Mucosa of rectum (tissue), 2 donors: ENCODE measurements around the gene ZNF430.
A peak's percentile ranks its signal among the peaks of the same experiment; 100 is the strongest.
"Not testable (repeated sequence)": the region's sequence is repeated elsewhere in the genome, so short reads cannot be mapped to it uniquely, and the experiment has no call there.

Experiments used
- H3K27ac ChIP-seq, 2 donors: one replicate each; pipeline ENCODE4 v1.7.0; 2013; ENCODE audit warnings: inconsistent platforms in 2 of 2, low read depth in 2 of 2, low read length in 2 of 2
- H3K27me3 ChIP-seq, 2 donors: one replicate each; pipeline ENCODE4 v1.7.0; 2013; ENCODE audit warnings: low read length in 2 of 2; ENCODE audit not compliant: control insufficient read depth in 2 of 2, insufficient read depth in 2 of 2
- H3K36me3 ChIP-seq, 2 donors: one replicate each; pipeline ENCODE4 v1.7.0; 2013; ENCODE audit warnings: low read length in 2 of 2; ENCODE audit not compliant: control insufficient read depth in 2 of 2, insufficient read depth in 2 of 2
- H3K4me1 ChIP-seq, 2 donors: one replicate each; pipeline ENCODE4 v1.7.0; 2013; ENCODE audit warnings: low read length in 2 of 2, mild to moderate bottlenecking in 1 of 2; ENCODE audit not compliant: control insufficient read depth in 2 of 2, insufficient read depth in 2 of 2
- H3K4me3 ChIP-seq, 2 donors: one replicate each; pipeline ENCODE4 v1.7.0; 2013; ENCODE audit warnings: low read length in 2 of 2
- H3K9ac ChIP-seq, 2 donors: one replicate each; pipeline ENCODE4 v1.7.0; 2013; ENCODE audit warnings: low read length in 2 of 2, low read depth in 1 of 2, mild to moderate bottlenecking in 1 of 2
- H3K9me3 ChIP-seq, 2 donors: one replicate each; pipeline ENCODE4 v1.7.0; 2013; ENCODE audit warnings: low read length in 2 of 2; ENCODE audit not compliant: control insufficient read depth in 2 of 2
- donor health status: healthy.
- donor health status: Normal muscosa, but diverticular disease.

ZNF430 gene

GRCh38 chr19:21020298-21021227 is at the start of gene ZNF430:
TSS of gene ZNF430 (plus strand) at chr19:21020657. CDS start at chr19:21020801, 144 bp downstream.
- Histone ChIP-seq H3K27me3 (no peaks in the 10 kb centered on the region), H3K4me1 (peaks cover 0 to 2% of the 10 kb centered on the region in 2 donors), H3K9ac (peak within 1 kb of the TSS; percentile 83 to 89), H3K36me3 (peaks cover 4 to 11% of the 10 kb centered on the region in 2 donors), H3K27ac (peak within 1 kb of the TSS; percentile 86 to 91), H3K9me3 (no peaks in the 10 kb centered on the region), H3K4me3 (peak within 1 kb of the TSS; percentile 95)

- not testable (repeated sequence) for H3K36me3 ChIP-seq, H3K27me3 ChIP-seq, H3K4me3 ChIP-seq, H3K4me1 ChIP-seq, H3K27ac ChIP-seq, H3K9ac ChIP-seq, H3K9me3 ChIP-seq
These were observed 27.7 kb upstream of the ZNF430 start for GRCh38 chr19:20992788-20993187.

- Histone ChIP-seq H3K36me3 (no peaks in the 10 kb centered on the region), H3K27ac (no peak overlapping the region), H3K9ac (no peak overlapping the region), H3K4me3 (peak overlapping the region; percentile 71 to 74), H3K4me1 (peaks cover 0 to 2% of the 10 kb centered on the region in 2 donors), H3K27me3 (no peaks in the 10 kb centered on the region), H3K9me3 (no peaks in the 10 kb centered on the region)
These were observed 20.6 kb upstream of the ZNF430 start for GRCh38 chr19:20999731-21000352.

GRCh38 chr19:21021238-21021637 is 781 bp downstream of the ZNF430 start:
- H3K27me3 ChIP-seq, H3K9me3 ChIP-seq, H3K4me1 ChIP-seq: not testable (repeated sequence)
- Histone ChIP-seq H3K36me3 (peaks cover 4 to 14% of the 10 kb centered on the region in 2 donors), H3K27ac (peak overlapping the region; percentile 86 to 91), H3K9ac (peak overlapping the region; percentile 83 to 89), H3K4me3 (peak overlapping the region; percentile 95)

- no peak overlapping the region for H3K27ac ChIP-seq
- no peak overlapping the region for H3K9ac ChIP-seq
- H3K4me3 ChIP-seq, result no peak overlapping the region
These were observed 2.5 kb downstream of the ZNF430 start for GRCh38 chr19:21022996-21023395.

GRCh38 chr19:21023901-21024300 is 3.4 kb downstream of the ZNF430 start:
- H3K36me3 ChIP-seq, result peaks cover 8 to 19% of the 10 kb centered on the region in 2 donors

More at GRCh38 chr19:21022996-21023395, 2.5 kb downstream of the ZNF430 start:
- H3K27me3 ChIP-seq, result no peaks in the 10 kb centered on the region
- peaks cover 7 to 19% of the 10 kb centered on the region in 2 donors for H3K36me3 ChIP-seq
- no peaks in the 10 kb centered on the region for H3K9me3 ChIP-seq
- H3K4me1 ChIP-seq, result peaks cover 0 to 2% of the 10 kb centered on the region in 2 donors

GRCh38 chr19:21028969-21029268 is 8.5 kb downstream of the ZNF430 start:
- H3K9me3 ChIP-seq, result no peaks in the 10 kb centered on the region
- no peaks in the 10 kb centered on the region for H3K4me1 ChIP-seq
- peaks cover 15 to 19% of the 10 kb centered on the region in 2 donors for H3K36me3 ChIP-seq
- no peaks in the 10 kb centered on the region for H3K27me3 ChIP-seq
- H3K27ac ChIP-seq, result no peak overlapping the region
- H3K9ac ChIP-seq, result no peak overlapping the region
- H3K4me3 ChIP-seq, result no peak overlapping the region

More at GRCh38 chr19:21023901-21024300, 3.4 kb downstream of the ZNF430 start:
- H3K4me3 ChIP-seq, result no peak overlapping the region
- no peak overlapping the region for H3K9ac ChIP-seq
- H3K9me3 ChIP-seq, result no peaks in the 10 kb centered on the region
- H3K27me3 ChIP-seq, result no peaks in the 10 kb centered on the region
- H3K27ac ChIP-seq, result no peak overlapping the region
- peaks cover 0 to 2% of the 10 kb centered on the region in 2 donors for H3K4me1 ChIP-seq

GRCh38 chr19:21045028-21045427 is 24.6 kb downstream of the ZNF430 start:
- peaks cover 3 to 10% of the 10 kb centered on the region in 2 donors for H3K9me3 ChIP-seq
- peaks cover 20 to 32% of the 10 kb centered on the region in 2 donors for H3K36me3 ChIP-seq
- H3K9ac ChIP-seq, result no peak overlapping the region
- no peaks in the 10 kb centered on the region for H3K27me3 ChIP-seq
- H3K27ac ChIP-seq, result no peak overlapping the region
- no peak overlapping the region for H3K4me3 ChIP-seq
- H3K4me1 ChIP-seq, result no peaks in the 10 kb centered on the region

- peaks cover 19 to 36% of the 10 kb centered on the region in 2 donors for H3K36me3 ChIP-seq
- no peak overlapping the region for H3K4me3 ChIP-seq
- no peak overlapping the region for H3K27ac ChIP-seq
- no peak overlapping the region for H3K9ac ChIP-seq
- H3K4me1 ChIP-seq, result no peaks in the 10 kb centered on the region
- H3K9me3 ChIP-seq, result peaks cover 3 to 12% of the 10 kb centered on the region in 2 donors
- H3K27me3 ChIP-seq, result no peaks in the 10 kb centered on the region
These were observed 26.0 kb downstream of the ZNF430 start for GRCh38 chr19:21046489-21046888.

- H3K9me3 ChIP-seq, result peaks cover 10 to 11% of the 10 kb centered on the region in 2 donors
- no peak overlapping the region for H3K4me3 ChIP-seq
These were observed 27.3 kb downstream of the ZNF430 start for GRCh38 chr19:21047716-21048115.

More at GRCh38 chr19:21047716-21048115, 27.3 kb downstream of the ZNF430 start:
- H3K27me3 ChIP-seq, result no peaks in the 10 kb centered on the region
- H3K36me3 ChIP-seq, result peaks cover 24 to 39% of the 10 kb centered on the region in 2 donors
- no peak overlapping the region for H3K9ac ChIP-seq
- H3K27ac ChIP-seq, result no peak overlapping the region
- no peaks in the 10 kb centered on the region for H3K4me1 ChIP-seq
